Stimulated activated CD8-positive, alpha-beta memory T cell treated with anti-CD3 and anti-CD28 coated beads, Interleukin-15, amount 100 ng/mL, for 24 hours (primary cell): ENCODE data around the gene ZNF853.
"Not testable (repeated sequence)": the region's sequence is repeated elsewhere in the genome, so short reads cannot be mapped to it uniquely, and the experiment has no call there.

Source experiments
- DNase-seq: peaks from one replicate; pipeline ENCODE4 v3.0.0-alpha.2; 2020; ENCODE audit warnings: low read depth

Gene ZNF853

GRCh38 chr7:6614953-6615722, at the start of gene ZNF853:
ZNF853 (plus strand) TSS chr7:6615610; CDS start chr7:6616175, 565 bp downstream.
- DNase-seq: no peak

GRCh38 chr7:6565655-6566054, 49.8 kb upstream of the ZNF853 start:
- DNase-seq: no peak

- no peak for DNase-seq
Measured at GRCh38 chr7:6567886-6568285, 47.5 kb upstream of the ZNF853 start.

GRCh38 chr7:6571160-6571779, 44.1 kb upstream of the ZNF853 start:
- DNase-seq: no peak

- DNase-seq: no peak
Measured at GRCh38 chr7:6575281-6576023, 40.0 kb upstream of the ZNF853 start.

GRCh38 chr7:6576024-6576866, 39.2 kb upstream of the ZNF853 start:
- DNase-seq: no peak

GRCh38 chr7:6576867-6577368, 38.5 kb upstream of the ZNF853 start:
- DNase-seq: not testable (repeated sequence)

- DNase-seq: peak; percentile 75
Measured at GRCh38 chr7:6577369-6578113, 37.9 kb upstream of the ZNF853 start, which contains the start of gene ZDHHC4. ZDHHC4 (plus strand) TSS chr7:6577454; CDS start chr7:6580562, 3,108 bp downstream.

GRCh38 chr7:6578114-6579084, 37.0 kb upstream of the ZNF853 start:
- no peak for DNase-seq

- DNase-seq: no peak
Measured at GRCh38 chr7:6579446-6579845, 36.0 kb upstream of the ZNF853 start.

GRCh38 chr7:6585746-6586432, 29.5 kb upstream of the ZNF853 start:
- DNase-seq: not testable (repeated sequence)

GRCh38 chr7:6588566-6588965, 26.8 kb upstream of the ZNF853 start:
- no peak for DNase-seq

- DNase-seq: no peak
Measured at GRCh38 chr7:6589151-6589828, 26.1 kb upstream of the ZNF853 start.

- DNase-seq: peak; percentile 78
Measured at GRCh38 chr7:6589829-6590644, 25.4 kb upstream of the ZNF853 start, which contains the start of gene INTS15. INTS15 (plus strand) TSS chr7:6590021; CDS start chr7:6590284, 263 bp downstream.

- DNase-seq: no peak
Measured at GRCh38 chr7:6590645-6591110, 24.7 kb upstream of the ZNF853 start.

GRCh38 chr7:6600093-6600492, 15.3 kb upstream of the ZNF853 start:
- DNase-seq: no peak

- DNase-seq: no peak
Measured at GRCh38 chr7:6604458-6604857, 11.0 kb upstream of the ZNF853 start.
